Activated CD4-positive, alpha-beta T cell treated with anti-CD3 and anti-CD28 coated beads for 36 hours (primary cell): ENCODE results near the gene IL15RA. TPM values are rescaled to one million over a fixed set of nuclear protein-coding genes. Genes with fewer than 3 reads are reported as not detected.

ENCODE experiments used
- ATAC-seq: fragments of 200-7000 bp; cut with Tn5 transposase; one replicate; pipeline ENCODE4 v1.10.0; 2021; ENCODE audit warnings: mild to moderate bottlenecking, moderate library complexity
- CTCF ChIA-PET: fragments of 350-600 bp; sonication (Branson Sonifier 250); formaldehyde crosslinking; loops from one replicate; lab custom pipeline; 2021; ENCODE audit warnings: antibody characterized with exemption; lab: Charles Lee
- POLR2A ChIA-PET: fragments of 350-600 bp; sonication (Branson Sonifier 250); formaldehyde crosslinking; loops from one replicate; lab custom pipeline; 2021; ENCODE audit warnings: antibody characterized with exemption, inconsistent platforms; lab: Charles Lee
- DNase-seq: peaks from one replicate; pipeline ENCODE4 v3.0.0-alpha.2; 2020
- H3K27ac Mint-ChIP-seq: one replicate; pipeline ENCODE4 v1.8.0; 2021; ENCODE audit warnings: mixed read lengths
- H3K27me3 Mint-ChIP-seq: one replicate; pipeline ENCODE4 v1.8.0; 2021; ENCODE audit warnings: mixed read lengths
- H3K36me3 Mint-ChIP-seq: one replicate; pipeline ENCODE4 v1.8.0; 2021; ENCODE audit warnings: low read depth, mixed read lengths
- H3K4me1 Mint-ChIP-seq: one replicate; pipeline ENCODE4 v1.8.0; 2021; ENCODE audit warnings: mixed read lengths
- H3K4me3 Mint-ChIP-seq: one replicate; pipeline ENCODE4 v1.8.0; 2021; ENCODE audit warnings: mild to moderate bottlenecking, moderate library complexity, mixed read lengths
- H3K9me3 Mint-ChIP-seq: one replicate; pipeline ENCODE4 v1.8.0; 2021; ENCODE audit warnings: low read depth, mixed read lengths
- intact Hi-C, 2 experiments: fragments of 100-400 bp; cut with DNase I in 1 of 2; cut with micrococcal nuclease in 1 of 2; formaldehyde crosslinking; loops; one replicate each; pipeline versions ENCODE4 v1.14.2 to v1.15.1; 2022 to 2024; cut with DNase I, micrococcal nuclease
- total RNA-seq, 2 experiments: library from RNA; stranded (reverse); gene quantifications; one replicate each; pipeline ENCODE4 v1.2.3, GENCODE V29; 2021

The IL15RA gene
- total RNA-seq, 2 experiments from 2014 or later, result 19.7 to 22.1 TPM

- ATAC-seq, result no peak
- intact Hi-C loops, result no loop called here
- no peaks in the 10 kb centered on the region for H3K9me3 Mint-ChIP-seq
- no peak overlapping the region for H3K4me3 Mint-ChIP-seq
- ChIA-PET POLR2A (no interaction called here), CTCF (no interaction called here)
- peaks cover 6% of the 10 kb centered on the region for H3K27me3 Mint-ChIP-seq
- peaks cover 8% of the 10 kb centered on the region for H3K4me1 Mint-ChIP-seq
- no peak overlapping the region for H3K27ac Mint-ChIP-seq
- no peaks in the 10 kb centered on the region for H3K36me3 Mint-ChIP-seq
- no peak for DNase-seq
Measured at GRCh38 chr10:5983774-5984173, 6.4 kb upstream of the IL15RA start.

GRCh38 chr10:5981529-5981928, 4.2 kb upstream of the IL15RA start:
- Mint-ChIP-seq H3K27me3 (peaks cover 3% of the 10 kb centered on the region), H3K4me1 (peaks cover 2% of the 10 kb centered on the region), H3K27ac (no peak overlapping the region), H3K4me3 (no peak overlapping the region), H3K9me3 (no peaks in the 10 kb centered on the region), H3K36me3 (peaks cover under 1% of the 10 kb centered on the region)
- ATAC-seq (no peak), DNase-seq (no peak)
- intact Hi-C loops, result no loop called here
- ChIA-PET CTCF (interaction anchor here (0.6 kb wide), 1 partner anchor 12 kb away, joined by 3 read pairs; no protein-coding TSS in a partner anchor), POLR2A (no interaction called here)

- Mint-ChIP-seq H3K27me3 (no peaks in the 10 kb centered on the region), H3K27ac (peak overlapping the region; percentile 81), H3K9me3 (no peaks in the 10 kb centered on the region), H3K4me1 (peaks cover 23% of the 10 kb centered on the region), H3K36me3 (peaks cover 12% of the 10 kb centered on the region), H3K4me3 (peak overlapping the region; percentile 94)
- CTCF ChIA-PET, result interaction anchor here (0.7 to 1.4 kb wide), 4 partner anchors 9 to 355 kb away, joined by 3 to 5 read pairs (median 3); no protein-coding TSS in a partner anchor
- POLR2A ChIA-PET, result no interaction called here
- ATAC-seq (no peak), DNase-seq (no peak)
- intact Hi-C loops, result loop anchor here in 1 of 2 experiments (5.0 kb wide), 1 partner anchor 74 kb away; no protein-coding TSS in a partner anchor
Measured at GRCh38 chr10:5978230-5978489, 817 bp upstream of the IL15RA start.

- ATAC-seq (peak; percentile 8), DNase-seq (peak; percentile 73)
- intact Hi-C loops, result loop anchor here (1.0 to 5.0 kb wide), 12 partner anchors 35 to 292 kb away; partner anchors contain the start of genes FBH1 (in 1 of the 2), GDI2 (in 1 of the 2) and TASOR2 (in 1 of the 2)
- Mint-ChIP-seq H3K9me3 (no peaks in the 10 kb centered on the region), H3K27me3 (no peaks in the 10 kb centered on the region), H3K27ac (peak overlapping the region; percentile 95), H3K4me1 (peaks cover 35% of the 10 kb centered on the region), H3K36me3 (peaks cover 12% of the 10 kb centered on the region), H3K4me3 (peak overlapping the region; percentile 94)
- CTCF ChIA-PET, result interaction anchor here (0.6 to 2.4 kb wide), 8 partner anchors 11 to 226 kb away, joined by 3 to 13 read pairs (median 5); partner anchors contain the start of genes IL2RA and PFKFB3
- POLR2A ChIA-PET, result interaction anchor here (0.6 to 1.2 kb wide), 4 partner anchors 17 to 371 kb away, joined by 3 to 6 read pairs (median 3); partner anchors contain the start of genes ANKRD16 and FBH1
Measured at GRCh38 chr10:5976512-5977470, 552 bp downstream of the IL15RA start.

GRCh38 chr10:5975641-5976473, 1.5 kb downstream of the IL15RA start:
- intact Hi-C loops, result loop anchor here (1.0 to 5.0 kb wide), 10 partner anchors 35 to 291 kb away; partner anchors contain the start of genes FBH1 (in 1 of the 2), GDI2 (in 1 of the 2) and TASOR2 (in 1 of the 2)
- H3K36me3 Mint-ChIP-seq, result peaks cover 12% of the 10 kb centered on the region
- H3K27ac Mint-ChIP-seq, result peak overlapping the region; percentile 95
- H3K27me3 Mint-ChIP-seq, result no peaks in the 10 kb centered on the region
- H3K4me1 Mint-ChIP-seq, result peaks cover 44% of the 10 kb centered on the region
- H3K4me3 Mint-ChIP-seq, result peak overlapping the region; percentile 94
- ChIA-PET CTCF (interaction anchor here (0.9 to 2.4 kb wide), 5 partner anchors 38 to 227 kb away, joined by 3 to 13 read pairs (median 6); partner anchors contain the start of gene PFKFB3), POLR2A (interaction anchor here (0.6 to 1.2 kb wide), 5 partner anchors 18 to 372 kb away, joined by 3 to 6 read pairs (median 3); partner anchors contain the start of genes ANKRD16 and FBH1)
- no peaks in the 10 kb centered on the region for H3K9me3 Mint-ChIP-seq
- peak; percentile 83 for DNase-seq
- ATAC-seq, result peak; percentile 82

GRCh38 chr10:5973069-5973468, 4.3 kb downstream of the IL15RA start:
- no peak overlapping the region for H3K27ac Mint-ChIP-seq

GRCh38 chr10:5971886-5972285, 5.5 kb downstream of the IL15RA start:
- Mint-ChIP-seq H3K27ac (peak overlapping the region; percentile 88), H3K36me3 (peaks cover 26% of the 10 kb centered on the region), H3K27me3 (no peaks in the 10 kb centered on the region), H3K4me1 (peaks cover 51% of the 10 kb centered on the region), H3K4me3 (no peak overlapping the region), H3K9me3 (no peaks in the 10 kb centered on the region)
- intact Hi-C loops, result no loop called here
- ATAC-seq (no peak), DNase-seq (no peak)
- ChIA-PET POLR2A (interaction anchor here (0.6 kb wide), 1 partner anchor 92 kb away, joined by 3 read pairs; no protein-coding TSS in a partner anchor), CTCF (interaction anchor here (0.6 to 1.2 kb wide), 5 partner anchors 23 to 99 kb away, joined by 3 to 4 read pairs (median 3); no protein-coding TSS in a partner anchor)

More at GRCh38 chr10:5973069-5973468, 4.3 kb downstream of the IL15RA start:
- H3K4me1 Mint-ChIP-seq, result peaks cover 51% of the 10 kb centered on the region
- CTCF ChIA-PET, result no interaction called here
- no peak overlapping the region for H3K4me3 Mint-ChIP-seq
- H3K36me3 Mint-ChIP-seq, result peaks cover 21% of the 10 kb centered on the region
- intact Hi-C loops, result no loop called here
- ATAC-seq (no peak), DNase-seq (no peak)
- no peaks in the 10 kb centered on the region for H3K9me3 Mint-ChIP-seq
- POLR2A ChIA-PET, result no interaction called here
- H3K27me3 Mint-ChIP-seq, result no peaks in the 10 kb centered on the region

- H3K4me1 Mint-ChIP-seq, result peaks cover 51% of the 10 kb centered on the region
- DNase-seq, result peak; percentile 55
- H3K9me3 Mint-ChIP-seq, result no peaks in the 10 kb centered on the region
- H3K36me3 Mint-ChIP-seq, result peaks cover 24% of the 10 kb centered on the region
- ChIA-PET POLR2A (interaction anchor here (0.6 kb wide), 2 partner anchors 90 to 92 kb away, joined by 3 read pairs; no protein-coding TSS in a partner anchor), CTCF (interaction anchor here (0.6 to 1.2 kb wide), 5 partner anchors 23 to 100 kb away, joined by 3 to 4 read pairs (median 3); no protein-coding TSS in a partner anchor)
- H3K4me3 Mint-ChIP-seq, result no peak overlapping the region
- H3K27ac Mint-ChIP-seq, result peak overlapping the region; percentile 88
- ATAC-seq, result peak; percentile 51
- intact Hi-C loops, result no loop called here
- no peaks in the 10 kb centered on the region for H3K27me3 Mint-ChIP-seq
Measured at GRCh38 chr10:5971315-5971832, 6.0 kb downstream of the IL15RA start.

- Mint-ChIP-seq H3K9me3 (no peaks in the 10 kb centered on the region), H3K27me3 (no peaks in the 10 kb centered on the region), H3K4me1 (peaks cover 46% of the 10 kb centered on the region), H3K4me3 (no peak overlapping the region), H3K27ac (peak overlapping the region; percentile 43), H3K36me3 (peaks cover 23% of the 10 kb centered on the region)
- ChIA-PET POLR2A (no interaction called here), CTCF (no interaction called here)
- intact Hi-C loops, result no loop called here
- ATAC-seq, result no peak
- DNase-seq, result no peak
Measured at GRCh38 chr10:5970527-5970926, 6.8 kb downstream of the IL15RA start.

GRCh38 chr10:5970066-5970465, 7.3 kb downstream of the IL15RA start:
- ChIA-PET CTCF (no interaction called here), POLR2A (no interaction called here)
- Mint-ChIP-seq H3K27ac (peak overlapping the region; percentile 43), H3K36me3 (peaks cover 20% of the 10 kb centered on the region), H3K9me3 (no peaks in the 10 kb centered on the region), H3K4me3 (no peak overlapping the region), H3K27me3 (no peaks in the 10 kb centered on the region), H3K4me1 (peaks cover 41% of the 10 kb centered on the region)
- intact Hi-C loops, result no loop called here
- ATAC-seq (no peak), DNase-seq (no peak)
